Stimulated activated CD8-positive, alpha-beta memory T cell treated with anti-CD3 and anti-CD28 coated beads, Interleukin-7, amount 100 ng/mL, for 24 hours (primary cell): ENCODE data around the gene NCOA1.

Experiments used
- DNase-seq: peaks from one replicate; pipeline ENCODE4 v3.0.0-alpha.2; 2020; ENCODE audit warnings: low read depth

The NCOA1 gene

GRCh38 chr2:24697792-24698191, 206.7 kb downstream of the NCOA1 start:
- no peak for DNase-seq

DNA sequence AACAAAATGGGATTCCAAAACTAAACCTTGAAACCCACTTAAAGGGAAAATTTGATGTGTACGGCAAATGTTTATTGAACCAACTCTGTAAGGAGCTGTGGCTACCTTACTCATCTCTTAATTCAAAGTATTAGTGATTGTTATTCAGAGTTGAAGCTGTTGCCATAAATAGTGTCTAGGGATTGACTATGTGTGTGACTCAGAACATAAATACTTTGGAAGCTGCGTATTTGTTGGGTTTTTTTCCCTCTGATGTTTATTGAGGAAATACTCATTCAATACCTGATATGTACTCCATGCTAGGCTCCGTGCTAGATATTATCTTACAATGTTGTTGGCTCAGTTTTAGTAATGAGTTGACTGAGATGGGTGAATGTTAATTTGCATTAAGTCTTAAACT, 211.7 kb downstream of the NCOA1 start:
- no peak for DNase-seq

DNA sequence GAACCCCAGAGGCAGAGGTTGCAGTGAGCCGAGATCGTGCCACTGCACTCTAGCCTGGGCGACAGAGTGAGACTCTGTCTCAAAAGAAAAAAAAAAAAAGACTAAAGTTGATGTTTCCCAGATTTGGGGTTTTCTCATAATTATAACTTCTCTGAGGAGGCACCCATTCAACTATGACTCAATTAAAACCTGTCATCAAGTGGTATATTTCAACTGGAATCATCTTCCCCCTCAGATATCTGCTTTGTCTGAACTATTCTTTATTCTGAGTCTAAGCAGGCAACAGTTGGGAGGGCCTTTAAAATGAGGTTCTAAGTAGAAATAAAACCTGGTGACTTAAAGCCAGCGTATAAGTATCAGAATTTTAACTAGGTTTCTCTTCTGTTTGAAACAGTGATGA, 213.6 kb downstream of the NCOA1 start:
- no peak for DNase-seq

- DNase-seq: no peak
Measured at GRCh38 chr2:24707143-24707542, 216.1 kb downstream of the NCOA1 start.

DNA sequence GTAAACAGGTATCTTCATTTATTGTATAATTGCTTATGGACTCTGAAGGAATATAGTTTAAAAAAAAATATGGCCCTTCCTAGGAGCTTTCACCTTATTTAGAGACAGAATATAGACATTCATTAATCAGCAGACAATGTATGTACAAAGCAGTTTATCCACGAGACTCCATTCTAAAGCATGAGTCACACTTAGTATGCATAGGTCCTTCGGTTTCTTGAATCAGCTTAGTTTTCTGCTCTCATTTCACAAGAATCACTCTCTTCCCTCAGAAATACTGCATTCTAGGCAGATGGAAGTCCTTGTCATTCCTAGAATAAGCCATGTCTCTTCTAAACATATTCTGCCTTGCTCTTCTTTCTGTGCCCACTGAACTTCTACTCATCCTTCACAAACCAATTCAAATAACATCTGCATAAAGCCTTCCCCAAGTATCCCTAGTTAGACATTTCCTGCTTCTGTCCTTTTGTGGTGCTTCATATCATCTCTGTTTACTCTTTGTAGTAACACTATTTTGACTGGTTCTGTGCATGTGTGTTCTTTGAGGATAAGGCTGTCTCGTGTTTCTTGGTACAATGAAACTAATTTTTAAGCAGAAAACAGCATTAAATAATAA, 217.6 kb downstream of the NCOA1 start:
- DNase-seq: no peak

- no peak for DNase-seq
Measured at GRCh38 chr2:24710806-24711205, 219.8 kb downstream of the NCOA1 start.

DNA sequence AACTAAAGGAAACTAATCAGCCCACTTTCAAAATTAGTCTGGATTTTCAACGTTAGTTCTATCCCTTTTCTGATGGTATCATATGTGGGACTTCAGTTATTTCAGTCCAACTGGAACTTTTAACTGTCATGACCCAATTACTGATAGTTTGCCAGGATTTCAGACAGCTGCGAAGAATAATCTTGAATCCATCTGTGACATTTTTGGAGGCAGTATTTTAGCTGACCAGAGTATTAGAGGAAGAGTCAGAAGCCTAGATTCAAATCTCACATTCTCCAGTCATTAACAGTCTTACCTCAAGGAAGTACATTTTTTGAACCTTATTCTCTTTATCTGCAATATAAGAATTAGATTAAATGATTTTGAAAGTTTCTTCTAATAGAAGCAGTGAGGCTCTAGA, 220.8 kb downstream of the NCOA1 start:
- DNase-seq: no peak

DNA sequence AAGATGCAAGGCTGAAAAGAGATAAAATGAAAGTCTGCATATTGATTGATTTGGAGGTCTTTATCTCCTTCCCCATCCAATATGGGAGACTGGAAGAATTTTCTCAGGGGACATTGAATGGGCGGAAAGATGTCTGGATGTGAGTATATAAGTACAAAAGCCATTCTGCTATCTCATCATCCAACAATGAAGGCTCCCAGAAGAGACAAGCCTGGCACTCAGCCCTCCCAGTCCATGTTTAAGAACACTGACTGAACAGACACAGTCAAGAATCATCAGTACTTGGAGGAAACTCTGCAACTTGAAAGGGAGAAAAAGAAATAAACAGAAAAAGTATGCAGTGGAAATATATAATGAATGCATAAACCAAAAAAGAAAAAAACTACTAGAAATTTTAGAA, 221.2 kb downstream of the NCOA1 start:
- no peak for DNase-seq

- no peak for DNase-seq
Measured at GRCh38 chr2:24717263-24717951, 226.4 kb downstream of the NCOA1 start.

DNA sequence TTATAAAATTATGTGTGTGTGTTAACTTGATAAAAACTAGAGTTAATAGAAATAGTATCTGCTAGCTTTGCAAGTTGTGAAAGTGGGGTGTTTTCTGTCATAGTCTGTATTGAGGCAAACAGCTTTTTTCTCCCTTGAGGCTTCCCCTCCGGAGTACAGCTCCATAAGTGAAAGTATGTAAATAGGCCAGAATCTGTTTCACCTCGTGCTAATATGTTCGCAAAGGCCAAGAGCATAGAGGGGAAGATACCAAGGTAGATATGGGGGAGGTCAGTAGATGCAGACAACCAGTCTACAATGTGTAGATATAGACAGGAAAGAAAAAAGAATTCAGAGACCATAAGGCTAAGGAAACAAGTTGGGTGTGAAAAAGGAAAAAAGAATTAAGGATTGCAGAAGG, 229.3 kb downstream of the NCOA1 start:
- DNase-seq: no peak

- DNase-seq: no peak
Measured at GRCh38 chr2:24721470-24721869, 230.4 kb downstream of the NCOA1 start.

- DNase-seq: no peak
Measured at GRCh38 chr2:24722141-24722790, 231.2 kb downstream of the NCOA1 start.

DNA sequence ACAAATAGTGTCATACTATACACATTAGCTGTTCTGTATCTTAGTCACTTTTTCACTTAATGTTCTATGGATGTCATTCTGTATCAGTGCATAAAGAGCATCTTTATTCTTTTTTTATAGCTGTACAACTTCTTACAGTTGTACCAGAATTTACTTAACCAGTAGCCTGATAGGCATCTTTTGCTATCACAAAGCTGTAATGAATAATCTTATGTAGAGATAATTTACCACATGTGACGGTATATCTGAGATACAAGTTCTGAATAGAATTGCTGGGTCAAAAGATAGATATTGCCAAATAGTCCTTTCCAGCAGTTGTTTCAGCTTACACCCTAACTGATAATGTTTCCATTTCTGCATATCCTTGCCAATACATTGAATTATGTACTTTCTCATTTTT, 232.1 kb downstream of the NCOA1 start:
- no peak for DNase-seq

- no peak for DNase-seq
Measured at GRCh38 chr2:24723665-24724064, 232.6 kb downstream of the NCOA1 start.

GRCh38 chr2:24724111-24724775, 233.2 kb downstream of the NCOA1 start:
- no peak for DNase-seq

DNA sequence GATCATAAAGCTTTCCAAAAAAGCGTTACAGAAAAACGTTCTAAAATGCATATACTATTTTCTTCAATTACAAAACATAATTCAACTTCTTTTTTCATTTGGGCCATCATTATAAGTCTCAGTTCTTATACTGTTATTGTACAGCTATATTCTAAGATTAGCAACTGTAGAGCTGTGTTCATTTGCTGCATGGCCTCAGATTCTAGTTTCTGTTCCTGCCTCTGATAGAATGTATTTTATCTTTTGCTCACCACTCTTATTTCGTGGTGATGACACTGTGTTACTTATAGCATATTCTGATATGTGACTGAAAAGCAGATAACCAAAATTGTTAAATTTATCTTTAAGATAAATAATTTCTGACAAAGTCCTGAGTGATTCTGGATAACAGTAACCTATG, 234.9 kb downstream of the NCOA1 start:
- no peak for DNase-seq

- no peak for DNase-seq
Measured at GRCh38 chr2:24730481-24730880, 239.4 kb downstream of the NCOA1 start.

DNA sequence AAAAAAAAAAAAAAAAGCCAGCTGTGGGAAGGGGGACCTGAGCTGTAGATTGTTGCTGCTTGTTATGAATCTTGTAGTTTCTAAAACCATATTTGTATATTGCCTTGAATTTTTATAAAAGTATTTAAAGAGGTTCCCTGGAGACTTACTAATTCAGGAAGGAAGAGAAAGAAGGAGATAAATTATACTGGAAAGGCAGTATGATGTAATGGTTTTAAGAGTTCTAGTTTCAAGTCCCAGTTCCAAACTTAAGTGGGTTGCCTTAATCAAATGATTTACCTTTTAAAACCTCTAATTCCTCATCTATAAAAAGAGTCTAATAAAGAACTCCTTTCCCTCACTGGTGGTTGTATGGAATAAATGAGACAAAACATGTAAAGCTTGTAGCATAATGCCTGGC, 240.0 kb downstream of the NCOA1 start:
- DNase-seq: no peak

DNA sequence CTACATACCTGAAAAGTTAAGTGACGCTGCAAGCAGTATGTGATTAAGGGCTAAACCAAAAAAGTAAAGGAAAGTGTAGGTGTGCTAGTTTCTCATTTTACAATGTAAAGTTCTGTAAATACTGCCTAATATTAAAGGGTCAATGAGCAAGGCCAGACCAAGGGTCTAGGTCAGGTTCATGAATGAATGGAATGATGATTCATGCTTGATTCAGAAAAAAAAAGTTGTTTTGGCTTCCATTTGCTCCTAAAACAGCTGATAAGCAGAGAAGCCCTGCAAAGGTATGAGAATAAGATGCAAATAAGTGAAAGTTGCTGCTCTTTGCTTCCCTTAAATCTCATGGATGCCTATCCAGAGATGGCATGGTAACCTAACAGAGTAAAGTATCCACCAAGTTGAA, 240.9 kb downstream of the NCOA1 start:
- no peak for DNase-seq

GRCh38 chr2:24734741-24735140, 243.7 kb downstream of the NCOA1 start:
- no peak for DNase-seq

GRCh38 chr2:24739354-24740025, 248.4 kb downstream of the NCOA1 start:
- no peak for DNase-seq

DNA sequence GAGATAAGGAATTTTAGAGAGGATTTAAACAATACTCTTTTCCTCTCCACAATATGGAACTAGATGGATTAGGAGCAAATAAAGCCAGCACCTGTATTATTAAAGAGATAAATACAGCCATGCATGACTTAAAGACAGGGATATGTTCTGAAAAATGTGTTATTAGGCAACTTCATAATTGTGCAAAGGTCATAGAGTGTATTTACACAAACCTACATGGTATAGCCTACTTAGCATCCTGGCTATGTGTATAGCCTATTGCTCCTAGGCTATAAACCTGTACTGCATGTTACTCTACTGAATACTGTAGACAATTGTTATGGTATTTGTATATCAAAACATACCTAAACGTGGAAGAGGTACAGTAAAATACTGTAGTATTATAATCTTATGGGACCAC, 249.1 kb downstream of the NCOA1 start:
- no peak for DNase-seq

DNA sequence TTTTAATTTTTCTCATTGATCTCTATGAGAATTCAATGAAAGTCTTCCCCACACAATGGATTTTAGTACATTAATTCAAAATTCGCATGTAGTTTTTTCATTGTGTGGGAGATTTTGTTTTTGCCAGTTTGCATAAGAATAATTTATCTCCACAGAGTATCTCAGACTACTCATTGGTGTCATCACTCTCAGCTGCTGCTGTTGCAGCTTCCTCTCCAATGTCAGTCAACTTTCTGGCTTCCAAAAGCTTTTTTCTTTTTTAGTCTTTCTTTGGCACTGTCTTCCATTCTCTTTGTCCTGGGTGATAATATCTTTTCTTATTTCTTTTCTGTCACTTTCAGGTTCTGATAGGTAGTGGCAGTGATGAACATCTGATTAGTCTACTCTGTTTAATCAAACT, 251.7 kb downstream of the NCOA1 start:
- no peak for DNase-seq
